ENCODE results near the gene CCDC177.

Gene CCDC177

DNA sequence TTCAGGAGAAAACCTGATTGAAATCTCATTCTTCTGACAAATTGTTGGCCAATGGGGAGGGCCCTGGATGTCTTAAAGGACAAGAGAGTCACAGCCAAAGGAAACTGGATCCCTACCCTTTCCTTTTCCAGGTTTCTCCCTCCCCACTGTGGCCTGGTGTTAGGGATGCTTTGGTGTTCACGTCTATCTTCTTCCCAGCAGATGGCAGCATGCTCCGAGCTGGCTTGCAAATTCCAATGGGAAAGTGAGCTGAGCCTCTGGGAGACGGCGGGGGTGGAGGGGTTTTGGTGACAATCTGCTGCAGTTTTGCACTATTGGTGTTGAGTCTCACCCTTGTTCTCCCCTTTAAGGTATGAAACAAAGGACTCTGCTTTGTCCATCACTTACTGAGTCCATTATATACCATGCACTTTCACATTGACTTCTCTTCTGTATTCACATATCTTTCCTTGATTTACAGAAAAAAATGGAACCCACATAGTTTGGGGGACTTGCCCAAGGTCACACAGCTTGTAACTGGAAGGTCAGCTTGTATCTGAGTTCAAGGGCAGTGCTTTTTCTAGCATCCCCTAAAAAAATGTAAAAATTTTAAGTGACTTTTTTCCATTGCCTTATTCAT lies 39.3 kb downstream of the CCDC177 start:
- Mint-ChIP-seq H3K36me3 (no peaks in the 10 kb centered on the region), H3K27ac (no peak overlapping the region), H3K4me1 (ENCODE audit: low read depth) (no peaks in the 10 kb centered on the region), H3K27me3 (peaks cover 13% of the 10 kb centered on the region), H3K4me3 (no peak overlapping the region), H3K9me3 (ENCODE audit: low read depth) (no peaks in the 10 kb centered on the region)

DNA sequence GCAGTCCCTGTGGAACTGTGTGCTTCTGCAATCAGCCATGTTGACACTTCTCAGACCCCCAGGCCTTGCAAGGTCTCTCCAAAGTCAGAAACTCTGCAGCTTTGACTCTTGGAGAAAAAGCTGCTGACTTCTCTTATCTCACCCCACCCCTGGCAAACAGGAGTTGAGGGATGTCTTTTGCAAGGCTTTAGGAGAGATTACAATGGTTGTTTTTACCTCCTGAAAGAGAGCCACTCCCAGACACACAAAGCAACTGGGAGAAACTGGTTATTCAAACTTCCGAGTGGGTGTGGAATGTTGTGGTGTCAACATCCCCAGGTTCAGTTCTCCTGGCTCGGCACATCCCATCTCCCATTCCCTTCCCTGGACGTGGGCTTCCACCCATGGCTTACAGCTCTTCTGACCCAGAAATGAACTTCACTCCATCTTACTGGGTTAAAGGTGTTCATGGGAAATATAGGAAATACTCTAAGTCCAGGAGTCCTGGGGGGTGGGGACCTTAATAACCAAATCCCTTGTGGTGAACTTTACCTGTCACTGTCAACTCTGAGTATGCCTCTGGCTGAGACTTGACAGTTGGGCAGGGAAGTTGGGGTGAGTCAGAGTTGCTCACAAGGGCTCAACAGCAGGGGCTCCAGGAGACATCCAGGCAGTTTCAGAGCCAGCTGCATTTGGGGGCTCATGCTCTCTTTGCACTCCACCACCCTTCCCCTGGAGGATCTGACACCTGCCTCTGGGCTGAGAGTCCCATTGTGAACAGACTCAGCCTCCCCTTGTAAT lies 41.9 kb downstream of the CCDC177 start:
- H3K9me3 Mint-ChIP-seq (ENCODE audit: low read depth): no peaks in the 10 kb centered on the region
- no peaks in the 10 kb centered on the region for H3K4me1 Mint-ChIP-seq (ENCODE audit: low read depth)
- peaks cover 7% of the 10 kb centered on the region for H3K27me3 Mint-ChIP-seq
- no peaks in the 10 kb centered on the region for H3K36me3 Mint-ChIP-seq
- no peak overlapping the region for H3K4me3 Mint-ChIP-seq
- no peak overlapping the region for H3K27ac Mint-ChIP-seq

DNA sequence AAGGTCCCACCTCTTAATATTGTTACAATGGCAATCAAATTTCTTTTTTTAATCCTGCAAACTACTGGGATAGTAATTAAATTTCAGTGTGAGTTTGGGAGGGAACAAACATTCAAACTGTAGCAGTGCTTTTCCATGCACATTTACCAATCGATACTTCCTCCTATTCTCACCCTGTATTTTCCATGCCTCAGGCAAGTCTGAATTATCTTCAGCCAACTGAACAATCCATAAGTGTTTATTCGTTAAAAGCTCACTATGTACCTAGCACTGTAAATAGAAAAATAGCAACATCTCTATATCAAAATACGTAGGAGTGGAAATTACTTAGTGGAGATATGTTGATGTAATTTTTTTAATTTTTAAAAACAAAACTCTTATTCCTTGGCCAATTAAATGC lies 43.5 kb downstream of the CCDC177 start:
- H3K27me3 Mint-ChIP-seq: peaks cover 5% of the 10 kb centered on the region
- no peaks in the 10 kb centered on the region for H3K4me1 Mint-ChIP-seq (ENCODE audit: low read depth)
- H3K4me3 Mint-ChIP-seq: no peak overlapping the region
- H3K27ac Mint-ChIP-seq: no peak overlapping the region
- no peaks in the 10 kb centered on the region for H3K9me3 Mint-ChIP-seq (ENCODE audit: low read depth)
- no peaks in the 10 kb centered on the region for H3K36me3 Mint-ChIP-seq

DNA sequence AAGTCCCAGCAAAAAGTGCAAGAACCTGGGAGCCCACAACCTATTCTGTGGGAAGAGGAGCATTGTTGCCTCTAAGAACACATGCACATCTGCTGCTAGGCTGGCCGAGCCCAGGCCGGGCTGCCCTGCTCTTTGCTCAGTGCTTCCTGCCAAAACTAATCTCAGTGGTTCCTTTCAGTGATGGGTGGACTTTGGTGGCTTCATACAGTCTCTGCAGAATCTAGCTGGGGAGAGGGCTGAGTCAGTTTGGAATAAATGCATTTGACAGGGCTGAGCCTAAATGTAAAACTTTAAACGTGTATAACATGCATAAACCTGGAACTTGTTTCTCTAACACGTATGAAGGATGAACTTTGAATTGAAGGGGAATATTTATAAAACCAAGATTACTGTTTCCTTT lies 44.6 kb downstream of the CCDC177 start:
- H3K4me3 Mint-ChIP-seq: no peak overlapping the region
- H3K27me3 Mint-ChIP-seq: peaks cover 3% of the 10 kb centered on the region
- H3K4me1 Mint-ChIP-seq (ENCODE audit: low read depth): no peaks in the 10 kb centered on the region
- no peaks in the 10 kb centered on the region for H3K9me3 Mint-ChIP-seq (ENCODE audit: low read depth)
- H3K27ac Mint-ChIP-seq: no peak overlapping the region
- H3K36me3 Mint-ChIP-seq: no peaks in the 10 kb centered on the region

DNA sequence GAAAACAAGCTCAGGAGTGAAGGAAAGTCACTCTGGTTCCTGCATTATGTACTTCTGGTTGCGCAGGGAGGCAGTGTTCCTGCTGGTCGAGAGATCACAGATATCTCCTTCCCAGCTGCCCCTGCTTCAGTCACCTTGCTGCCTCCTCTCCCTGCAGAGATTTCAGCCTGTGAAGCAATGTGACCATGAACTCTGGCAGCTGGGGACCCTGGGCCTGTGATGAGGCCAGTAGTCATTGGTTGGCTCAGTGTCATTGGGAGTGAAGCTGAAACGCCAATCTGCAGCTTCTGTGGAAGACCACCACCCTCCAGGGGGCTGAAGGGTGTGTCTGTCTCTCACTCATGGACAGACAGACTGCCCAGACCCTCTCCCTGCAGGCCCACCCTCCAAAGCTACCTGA lies 45.1 kb downstream of the CCDC177 start:
- H3K4me3 Mint-ChIP-seq: no peak overlapping the region
- no peaks in the 10 kb centered on the region for H3K4me1 Mint-ChIP-seq (ENCODE audit: low read depth)
- H3K36me3 Mint-ChIP-seq: no peaks in the 10 kb centered on the region
- no peaks in the 10 kb centered on the region for H3K27me3 Mint-ChIP-seq
- H3K9me3 Mint-ChIP-seq (ENCODE audit: low read depth): no peaks in the 10 kb centered on the region
- H3K27ac Mint-ChIP-seq: no peak overlapping the region

DNA sequence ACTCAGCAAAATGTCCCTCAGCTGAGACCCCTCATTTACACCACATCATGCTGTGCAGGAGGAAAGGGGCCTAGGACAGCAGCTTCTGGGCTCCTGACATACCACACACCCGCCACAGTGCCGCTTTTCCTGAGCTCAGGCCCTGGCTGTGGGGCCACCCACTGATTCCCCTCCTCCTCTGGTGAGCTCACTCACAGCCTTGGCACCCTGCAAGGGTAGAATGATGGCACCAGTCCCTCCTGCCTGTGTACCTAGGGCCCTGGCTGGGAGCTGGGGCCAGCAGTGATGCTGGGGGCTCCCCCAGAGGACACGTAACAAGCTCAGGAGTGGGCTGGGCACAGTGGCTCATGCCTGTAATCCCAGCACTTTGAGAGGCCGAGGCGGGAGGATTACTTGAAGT lies 45.7 kb downstream of the CCDC177 start:
- no peaks in the 10 kb centered on the region for H3K9me3 Mint-ChIP-seq (ENCODE audit: low read depth)
- H3K4me3 Mint-ChIP-seq: no peak overlapping the region
- no peaks in the 10 kb centered on the region for H3K27me3 Mint-ChIP-seq
- no peaks in the 10 kb centered on the region for H3K36me3 Mint-ChIP-seq
- no peak overlapping the region for H3K27ac Mint-ChIP-seq
- H3K4me1 Mint-ChIP-seq (ENCODE audit: low read depth): no peaks in the 10 kb centered on the region

DNA sequence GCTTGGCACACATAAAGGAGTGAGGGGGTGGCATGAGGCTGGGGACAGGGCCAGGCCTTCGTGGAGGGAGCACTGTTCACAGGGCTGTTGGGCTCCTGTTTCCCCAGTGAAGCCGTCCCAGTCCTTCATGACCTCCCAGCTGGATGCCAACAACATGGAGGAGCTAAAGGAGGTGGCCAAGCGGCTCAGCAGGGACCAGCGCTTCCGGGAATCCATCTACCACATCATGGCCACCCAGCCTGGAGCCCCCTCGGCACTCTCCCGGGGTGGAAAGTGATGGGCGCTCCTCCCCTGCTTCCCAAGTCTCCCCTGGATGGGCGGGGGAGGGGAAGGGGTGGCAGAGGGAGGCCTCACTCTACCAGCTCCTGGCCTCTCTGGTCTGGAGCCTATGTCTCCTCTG lies 46.5 kb downstream of the CCDC177 start:
- Mint-ChIP-seq H3K4me1 (ENCODE audit: low read depth) (no peaks in the 10 kb centered on the region), H3K27ac (no peak overlapping the region), H3K4me3 (no peak overlapping the region), H3K36me3 (no peaks in the 10 kb centered on the region), H3K27me3 (no peaks in the 10 kb centered on the region), H3K9me3 (ENCODE audit: low read depth) (no peaks in the 10 kb centered on the region)

DNA sequence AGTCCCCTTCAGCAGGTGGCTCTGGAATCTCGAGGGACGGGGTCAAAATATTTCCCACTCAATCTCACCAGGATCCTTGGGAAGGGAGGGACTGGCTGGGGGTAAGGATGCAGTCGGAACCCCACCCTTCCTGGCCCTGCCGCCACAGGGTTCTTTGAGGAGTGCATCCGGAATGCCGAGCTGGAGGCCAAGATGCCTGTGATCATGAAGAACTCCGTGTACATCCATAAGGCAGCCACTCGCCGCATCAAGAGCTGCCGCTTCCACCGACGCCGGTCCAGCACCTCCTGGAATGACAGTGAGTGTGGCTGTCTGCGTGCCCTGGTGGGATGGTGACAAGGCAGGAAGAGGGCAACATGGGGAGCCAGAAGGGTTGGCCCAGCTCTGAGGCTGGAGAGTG lies 47.0 kb downstream of the CCDC177 start:
- no peak overlapping the region for H3K4me3 Mint-ChIP-seq
- H3K4me1 Mint-ChIP-seq (ENCODE audit: low read depth): no peaks in the 10 kb centered on the region
- no peak overlapping the region for H3K27ac Mint-ChIP-seq
- H3K9me3 Mint-ChIP-seq (ENCODE audit: low read depth): no peaks in the 10 kb centered on the region
- H3K36me3 Mint-ChIP-seq: no peaks in the 10 kb centered on the region
- H3K27me3 Mint-ChIP-seq: no peaks in the 10 kb centered on the region

DNA sequence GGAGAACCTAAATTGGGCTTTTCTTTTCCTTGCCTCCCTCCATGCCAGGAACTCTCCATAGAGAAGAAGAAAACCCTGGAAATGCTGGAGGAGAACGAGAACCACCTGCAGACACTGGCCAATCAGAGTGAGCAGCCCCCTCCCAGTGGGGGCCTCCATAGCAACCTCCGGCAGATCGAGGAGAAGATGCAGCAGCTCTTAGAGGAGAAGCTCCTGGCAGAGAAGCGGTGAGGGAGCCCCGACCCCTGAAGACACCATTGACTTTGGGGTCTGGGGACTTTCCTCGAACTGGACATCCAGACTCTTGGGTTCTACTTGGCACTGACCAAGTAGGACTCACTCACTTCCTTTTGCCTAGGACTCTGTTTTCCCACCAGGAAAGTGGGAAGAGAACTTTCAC lies 48.8 kb downstream of the CCDC177 start:
- no peaks in the 10 kb centered on the region for H3K4me1 Mint-ChIP-seq (ENCODE audit: low read depth)
- H3K36me3 Mint-ChIP-seq: no peaks in the 10 kb centered on the region
- no peaks in the 10 kb centered on the region for H3K27me3 Mint-ChIP-seq
- no peak overlapping the region for H3K4me3 Mint-ChIP-seq
- H3K27ac Mint-ChIP-seq: no peak overlapping the region
- H3K9me3 Mint-ChIP-seq (ENCODE audit: low read depth): no peaks in the 10 kb centered on the region

DNA sequence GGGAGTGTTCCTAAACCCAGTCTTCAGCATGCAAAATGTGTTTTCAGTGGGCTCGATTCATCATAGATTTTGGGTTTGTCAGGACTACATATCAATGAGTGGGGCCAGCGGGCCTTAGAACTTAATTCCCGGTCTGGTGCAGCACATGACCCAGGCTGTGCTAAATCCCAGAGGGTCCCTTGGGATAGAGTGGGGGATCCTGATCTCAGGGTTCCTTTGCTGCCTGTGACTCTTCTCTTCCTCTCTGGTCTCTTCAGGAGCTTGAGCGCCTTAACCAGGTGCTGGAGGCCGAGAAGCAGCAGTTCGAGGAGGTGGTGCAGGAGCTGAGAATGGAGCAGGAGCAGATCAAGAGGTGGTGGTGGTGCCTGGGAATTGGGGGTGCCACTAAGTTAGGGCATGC lies 52.6 kb downstream of the CCDC177 start:
- H3K36me3 Mint-ChIP-seq: no peaks in the 10 kb centered on the region
- no peaks in the 10 kb centered on the region for H3K4me1 Mint-ChIP-seq (ENCODE audit: low read depth)
- H3K4me3 Mint-ChIP-seq: no peak overlapping the region
- no peaks in the 10 kb centered on the region for H3K27me3 Mint-ChIP-seq
- H3K27ac Mint-ChIP-seq: no peak overlapping the region
- no peaks in the 10 kb centered on the region for H3K9me3 Mint-ChIP-seq (ENCODE audit: low read depth)

Measured in activated naive CD8-positive, alpha-beta T cell (primary cell).